ENCODE data around the gene NUP62.

Gene NUP62

GRCh38 chr19:49877020-49877878 is 52.1 kb downstream of the NUP62 start, which contains the start of the genes AKT1S1 and TBC1D17:
Gene AKT1S1 (minus strand): TSS chr19:49877355. CDS start chr19:49873295, 4,060 bp downstream.
Gene TBC1D17 (plus strand): TSS chr19:49877702. CDS start chr19:49877724, 22 bp downstream.
- peak within 1 kb of the TSS; percentile 82 for H3K4me2 ChIP-seq (ENCODE audit: low read length, poor library complexity, severe bottlenecking)
- peak within 1 kb of the TSS; percentile 99 for H3K27ac ChIP-seq (ENCODE audit: low read length, poor library complexity, severe bottlenecking)
- H3K4ac ChIP-seq (ENCODE audit: low read depth in 1 of 2, low read length in 2 of 2) = peak within 1 kb of the TSS; percentile 100
- H2BK15ac ChIP-seq (ENCODE audit: low read depth, poor library complexity, severe bottlenecking) = peak within 1 kb of the TSS; percentile 99
- peak within 1 kb of the TSS in 1 of 2 experiments; percentile 95 for H3K23ac ChIP-seq (ENCODE audit: low read length in 2 of 2)
- H4K8ac ChIP-seq (ENCODE audit: low read length) = peak within 1 kb of the TSS; percentile 99
- DNase-seq = peak; percentile 100
- peak within 1 kb of the TSS; percentile 100 for H4K91ac ChIP-seq (ENCODE audit: low read length)
- H2AK5ac ChIP-seq (ENCODE audit: low read length, severe bottlenecking) = peak within 1 kb of the TSS; percentile 97
- peak within 1 kb of the TSS; percentile 98 to 100 for H3K18ac ChIP-seq (ENCODE audit: low read depth in 1 of 2, low read length in 2 of 2)
- no peaks in the 10 kb centered on the region for H3K9me3 ChIP-seq (ENCODE audit: control insufficient read depth, low read length)
- H2BK5ac ChIP-seq (ENCODE audit: low read depth, low read length, poor library complexity, severe bottlenecking) = peak within 1 kb of the TSS; percentile 98
- peaks cover 30% of the 10 kb centered on the region for H3K4me1 ChIP-seq (ENCODE audit: control insufficient read depth, insufficient read depth, low read depth, low read length)
- H2AFZ ChIP-seq (ENCODE audit: low read depth, low read length) = peak within 1 kb of the TSS; percentile 77
- H2BK12ac ChIP-seq (ENCODE audit: low read length in 2 of 2) = peak within 1 kb of the TSS; percentile 65 to 73
- peak within 1 kb of the TSS; percentile 92 to 99 for H3K4me3 ChIP-seq (ENCODE audit: insufficient read depth in 1 of 2, low read depth in 1 of 2, low read length in 2 of 2)
- peak within 1 kb of the TSS in 1 of 2 experiments; percentile 98 for H3K14ac ChIP-seq (ENCODE audit: low read length in 2 of 2)
- H3K9ac ChIP-seq (ENCODE audit: low read length) = peak within 1 kb of the TSS; percentile 100
- WGBS = under 1% methylated on average over 61 of the region's 61 CpGs
- H3K36me3 ChIP-seq (ENCODE audit: control insufficient read depth in 1 of 2, insufficient read depth in 2 of 2, low read depth in 1 of 2, low read length in 2 of 2) = peaks cover 49 to 59% of the 10 kb centered on the region in 2 experiments
- peaks cover 54% of the 10 kb centered on the region for H3K79me1 ChIP-seq (replicated peaks; ENCODE audit: low read length, poor library complexity, severe bottlenecking)
- H3K27me3 ChIP-seq (ENCODE audit: control insufficient read depth in 1 of 2, insufficient read depth in 1 of 2, low read length in 2 of 2) = no peaks in the 10 kb centered on the region
- H2BK120ac ChIP-seq (ENCODE audit: low read depth, low read length) = peak within 1 kb of the TSS; percentile 93

- peaks cover 48 to 59% of the 10 kb centered on the region in 2 experiments for H3K36me3 ChIP-seq (ENCODE audit: control insufficient read depth in 1 of 2, insufficient read depth in 2 of 2, low read depth in 1 of 2, low read length in 2 of 2)
- H3K4me1 ChIP-seq (ENCODE audit: control insufficient read depth, insufficient read depth, low read depth, low read length) = peaks cover 34% of the 10 kb centered on the region
- H4K8ac ChIP-seq (ENCODE audit: low read length) = peak overlapping the region; percentile 99
- H3K9me3 ChIP-seq (ENCODE audit: control insufficient read depth, low read length) = no peaks in the 10 kb centered on the region
- H3K4me3 ChIP-seq (ENCODE audit: insufficient read depth in 1 of 2, low read depth in 1 of 2, low read length in 2 of 2) = peak overlapping the region; percentile 92 to 99
- peak overlapping the region; percentile 100 for H3K9ac ChIP-seq (ENCODE audit: low read length)
- H3K79me1 ChIP-seq (replicated peaks; ENCODE audit: low read length, poor library complexity, severe bottlenecking) = peaks cover 47% of the 10 kb centered on the region
- peak overlapping the region; percentile 99 for H2BK15ac ChIP-seq (ENCODE audit: low read depth, poor library complexity, severe bottlenecking)
- peak overlapping the region; percentile 93 for H2BK120ac ChIP-seq (ENCODE audit: low read depth, low read length)
- peak; percentile 99 for DNase-seq
- peak overlapping the region; percentile 98 for H2BK5ac ChIP-seq (ENCODE audit: low read depth, low read length, poor library complexity, severe bottlenecking)
- H3K27ac ChIP-seq (ENCODE audit: low read length, poor library complexity, severe bottlenecking) = peak overlapping the region; percentile 99
- H3K14ac ChIP-seq (ENCODE audit: low read length in 2 of 2) = peak overlapping the region in 1 of 2 experiments; percentile 98
- peak overlapping the region; percentile 100 for H3K4ac ChIP-seq (ENCODE audit: low read depth in 1 of 2, low read length in 2 of 2)
- peak overlapping the region; percentile 100 for H4K91ac ChIP-seq (ENCODE audit: low read length)
- H3K23ac ChIP-seq (ENCODE audit: low read length in 2 of 2) = peak overlapping the region in 1 of 2 experiments; percentile 95
- WGBS = under 1% methylated on average over 46 of the region's 46 CpGs
- peak overlapping the region; percentile 97 for H2AK5ac ChIP-seq (ENCODE audit: low read length, severe bottlenecking)
- peak overlapping the region; percentile 42 to 73 for H2BK12ac ChIP-seq (ENCODE audit: low read length in 2 of 2)
- H3K4me2 ChIP-seq (ENCODE audit: low read length, poor library complexity, severe bottlenecking) = peak overlapping the region; percentile 82
- H3K27me3 ChIP-seq (ENCODE audit: control insufficient read depth in 1 of 2, insufficient read depth in 1 of 2, low read length in 2 of 2) = no peaks in the 10 kb centered on the region
- H2AFZ ChIP-seq (ENCODE audit: low read depth, low read length) = peak overlapping the region; percentile 75
- H3K18ac ChIP-seq (ENCODE audit: low read depth in 1 of 2, low read length in 2 of 2) = peak overlapping the region; percentile 98 to 100
These were observed 52.8 kb downstream of the NUP62 start for GRCh38 chr19:49876422-49877019.

DNA sequence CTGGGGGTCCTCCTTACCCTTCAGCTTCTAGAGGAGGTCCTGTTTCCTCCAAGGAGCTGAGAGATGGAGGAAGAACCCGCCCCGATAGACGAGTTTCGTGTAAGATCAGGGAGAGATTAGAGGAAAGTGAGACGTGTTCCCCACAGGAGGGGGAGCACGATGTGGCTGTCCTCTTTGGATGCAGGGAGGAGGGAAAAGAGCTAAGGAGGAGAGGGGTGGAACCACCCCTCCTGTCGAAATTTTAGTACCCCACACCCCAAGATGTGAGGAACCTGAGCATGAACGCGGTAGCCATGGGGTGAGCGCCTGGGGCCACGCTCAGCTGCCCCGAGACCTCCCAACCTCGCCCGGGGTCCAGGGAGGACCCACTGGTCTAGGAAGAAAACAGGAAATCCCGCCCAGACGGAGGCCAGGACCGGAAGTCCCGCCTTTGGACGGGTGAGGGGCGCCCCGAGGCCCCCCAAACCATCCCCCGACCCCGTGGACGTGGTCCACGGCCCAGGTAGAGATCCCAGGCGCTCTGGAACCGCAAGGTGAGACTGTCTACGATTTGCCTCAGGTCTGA is 53.4 kb downstream of the NUP62 start:
- H3K79me1 ChIP-seq (replicated peaks; ENCODE audit: low read length, poor library complexity, severe bottlenecking) = peaks cover 48% of the 10 kb centered on the region
- H3K4me3 ChIP-seq (ENCODE audit: insufficient read depth in 1 of 2, low read depth in 1 of 2, low read length in 2 of 2) = peak overlapping the region; percentile 92 to 99
- H3K14ac ChIP-seq (ENCODE audit: low read length in 2 of 2) = peak overlapping the region in 1 of 2 experiments; percentile 98
- H3K4me1 ChIP-seq (ENCODE audit: control insufficient read depth, insufficient read depth, low read depth, low read length) = peaks cover 34% of the 10 kb centered on the region
- peak overlapping the region; percentile 42 to 73 for H2BK12ac ChIP-seq (ENCODE audit: low read length in 2 of 2)
- H3K4me2 ChIP-seq (ENCODE audit: low read length, poor library complexity, severe bottlenecking) = peak overlapping the region; percentile 82
- H3K9me3 ChIP-seq (ENCODE audit: control insufficient read depth, low read length) = no peaks in the 10 kb centered on the region
- H3K18ac ChIP-seq (ENCODE audit: low read depth in 1 of 2, low read length in 2 of 2) = peak overlapping the region; percentile 95 to 100
- H2BK120ac ChIP-seq (ENCODE audit: low read depth, low read length) = peak overlapping the region; percentile 93
- peak overlapping the region; percentile 97 for H2AK5ac ChIP-seq (ENCODE audit: low read length, severe bottlenecking)
- peak overlapping the region; percentile 100 for H3K4ac ChIP-seq (ENCODE audit: low read depth in 1 of 2, low read length in 2 of 2)
- H4K91ac ChIP-seq (ENCODE audit: low read length) = peak overlapping the region; percentile 100
- peak overlapping the region; percentile 75 for H2AFZ ChIP-seq (ENCODE audit: low read depth, low read length)
- peak overlapping the region; percentile 99 for H2BK15ac ChIP-seq (ENCODE audit: low read depth, poor library complexity, severe bottlenecking)
- peak overlapping the region; percentile 98 for H2BK5ac ChIP-seq (ENCODE audit: low read depth, low read length, poor library complexity, severe bottlenecking)
- peak overlapping the region; percentile 98 for H3K27ac ChIP-seq (ENCODE audit: low read length, poor library complexity, severe bottlenecking)
- H3K23ac ChIP-seq (ENCODE audit: low read length in 2 of 2) = peak overlapping the region in 1 of 2 experiments; percentile 95
- peak; percentile 73 for DNase-seq
- no peaks in the 10 kb centered on the region for H3K27me3 ChIP-seq (ENCODE audit: control insufficient read depth in 1 of 2, insufficient read depth in 1 of 2, low read length in 2 of 2)
- peak overlapping the region; percentile 100 for H3K9ac ChIP-seq (ENCODE audit: low read length)
- H3K36me3 ChIP-seq (ENCODE audit: control insufficient read depth in 1 of 2, insufficient read depth in 2 of 2, low read depth in 1 of 2, low read length in 2 of 2) = peaks cover 47 to 59% of the 10 kb centered on the region in 2 experiments
- 1% methylated on average over 27 of the region's 28 CpGs for WGBS
- H4K8ac ChIP-seq (ENCODE audit: low read length) = peak overlapping the region; percentile 96

Measured in mesenchymal stem cell (in vitro differentiated cells and primary cell).